ENCODE results near the gene ZDHHC20.
A peak's percentile ranks its signal among the peaks of the same experiment; 100 is the strongest.
"Not testable (repeated sequence)": the region's sequence is repeated elsewhere in the genome, so short reads cannot be mapped to it uniquely, and the experiment has no call there.

ZDHHC20 gene

GRCh38 chr13:21427741-21428140 lies 31.4 kb downstream of the ZDHHC20 start:
- no peak for ATAC-seq (replicated peaks; ENCODE audit: extremely low read depth, poor library complexity, severe bottlenecking)
- Mint-ChIP-seq H3K27me3 (no peaks in the 10 kb centered on the region), H3K4me3 (no peak overlapping the region), H3K9me3 (peaks cover 16% of the 10 kb centered on the region), H3K36me3 (ENCODE audit: insufficient read depth) (peaks cover 16% of the 10 kb centered on the region), H3K27ac (ENCODE audit: low read depth) (no peak overlapping the region), H3K4me1 (peaks cover 42% of the 10 kb centered on the region)
- no peak for DNase-seq (ENCODE audit: low spot score in 2 of 2)

- Mint-ChIP-seq H3K27me3 (no peaks in the 10 kb centered on the region), H3K4me3 (no peak overlapping the region), H3K36me3 (ENCODE audit: insufficient read depth) (peaks cover 18% of the 10 kb centered on the region), H3K9me3 (peaks cover 16% of the 10 kb centered on the region), H3K4me1 (peaks cover 46% of the 10 kb centered on the region), H3K27ac (ENCODE audit: low read depth) (peak overlapping the region; percentile 80)
- no peak for ATAC-seq (replicated peaks; ENCODE audit: extremely low read depth, poor library complexity, severe bottlenecking)
- DNase-seq (ENCODE audit: low spot score in 2 of 2): no peak
Measured at GRCh38 chr13:21426238-21426637, 32.9 kb downstream of the ZDHHC20 start.

- Mint-ChIP-seq H3K27me3 (no peaks in the 10 kb centered on the region), H3K36me3 (ENCODE audit: insufficient read depth) (peaks cover 7% of the 10 kb centered on the region), H3K9me3 (no peaks in the 10 kb centered on the region), H3K4me1 (peaks cover 22% of the 10 kb centered on the region), H3K4me3 (no peak overlapping the region), H3K27ac (ENCODE audit: low read depth) (peak overlapping the region; percentile 20)
- ATAC-seq (replicated peaks; ENCODE audit: extremely low read depth, poor library complexity, severe bottlenecking): no peak
- no peak for DNase-seq (ENCODE audit: low spot score in 2 of 2)
Measured at GRCh38 chr13:21420706-21421105, 38.4 kb downstream of the ZDHHC20 start.

- H3K4me3 Mint-ChIP-seq: no peak overlapping the region
- ATAC-seq (replicated peaks; ENCODE audit: extremely low read depth, poor library complexity, severe bottlenecking): no peak
- H3K27me3 Mint-ChIP-seq: no peaks in the 10 kb centered on the region
- no peak for DNase-seq (ENCODE audit: low spot score in 2 of 2)
- H3K27ac Mint-ChIP-seq (ENCODE audit: low read depth): no peak overlapping the region
- H3K36me3 Mint-ChIP-seq (ENCODE audit: insufficient read depth): peaks cover 32% of the 10 kb centered on the region
- peaks cover 13% of the 10 kb centered on the region for H3K4me1 Mint-ChIP-seq
- H3K9me3 Mint-ChIP-seq: no peaks in the 10 kb centered on the region
Measured at GRCh38 chr13:21413013-21413412, 46.1 kb downstream of the ZDHHC20 start.

- H3K4me3 Mint-ChIP-seq: not testable (repeated sequence)
- Mint-ChIP-seq H3K27ac (ENCODE audit: low read depth) (peak overlapping the region; percentile 65), H3K36me3 (ENCODE audit: insufficient read depth) (peaks cover 36% of the 10 kb centered on the region)
Measured at GRCh38 chr13:21410453-21410852, 48.6 kb downstream of the ZDHHC20 start.

GRCh38 chr13:21405309-21405708 lies 53.8 kb downstream of the ZDHHC20 start:
- Mint-ChIP-seq H3K36me3 (ENCODE audit: insufficient read depth) (peaks cover 29% of the 10 kb centered on the region), H3K4me1 (peaks cover 18% of the 10 kb centered on the region), H3K4me3 (no peak overlapping the region), H3K9me3 (no peaks in the 10 kb centered on the region), H3K27ac (ENCODE audit: low read depth) (no peak overlapping the region), H3K27me3 (no peaks in the 10 kb centered on the region)
- ATAC-seq (replicated peaks; ENCODE audit: extremely low read depth, poor library complexity, severe bottlenecking): no peak
- no peak for DNase-seq (ENCODE audit: low spot score in 2 of 2)

More at GRCh38 chr13:21410453-21410852, 48.6 kb downstream of the ZDHHC20 start:
- not testable (repeated sequence) for H3K4me1 Mint-ChIP-seq; ATAC-seq (replicated peaks; ENCODE audit: extremely low read depth, poor library complexity, severe bottlenecking); H3K27me3 Mint-ChIP-seq; DNase-seq (ENCODE audit: low spot score in 2 of 2); H3K9me3 Mint-ChIP-seq

- ATAC-seq (replicated peaks; ENCODE audit: extremely low read depth, poor library complexity, severe bottlenecking): no peak
- H3K4me3 Mint-ChIP-seq: no peak overlapping the region
- peaks cover 26% of the 10 kb centered on the region for H3K4me1 Mint-ChIP-seq
- H3K9me3 Mint-ChIP-seq: no peaks in the 10 kb centered on the region
- H3K36me3 Mint-ChIP-seq (ENCODE audit: insufficient read depth): peaks cover 26% of the 10 kb centered on the region
- peak overlapping the region; percentile 78 for H3K27ac Mint-ChIP-seq (ENCODE audit: low read depth)
- no peaks in the 10 kb centered on the region for H3K27me3 Mint-ChIP-seq
- DNase-seq (ENCODE audit: low spot score in 2 of 2): no peak
Measured at GRCh38 chr13:21402586-21403307, 56.4 kb downstream of the ZDHHC20 start.

GRCh38 chr13:21399741-21400140 lies 59.4 kb downstream of the ZDHHC20 start:
- H3K27ac Mint-ChIP-seq (ENCODE audit: low read depth): no peak overlapping the region
- ATAC-seq (replicated peaks; ENCODE audit: extremely low read depth, poor library complexity, severe bottlenecking) (peak; percentile 65), DNase-seq (ENCODE audit: low spot score in 2 of 2) (no peak)
- H3K4me1 Mint-ChIP-seq: peaks cover 46% of the 10 kb centered on the region
- H3K27me3 Mint-ChIP-seq: no peaks in the 10 kb centered on the region
- H3K36me3 Mint-ChIP-seq (ENCODE audit: insufficient read depth): peaks cover 32% of the 10 kb centered on the region
- no peak overlapping the region for H3K4me3 Mint-ChIP-seq
- H3K9me3 Mint-ChIP-seq: no peaks in the 10 kb centered on the region

- ATAC-seq (replicated peaks; ENCODE audit: extremely low read depth, poor library complexity, severe bottlenecking): no peak
- H3K4me3 Mint-ChIP-seq: no peak overlapping the region
- H3K27ac Mint-ChIP-seq (ENCODE audit: low read depth): peak overlapping the region; percentile 88
- peaks cover 34% of the 10 kb centered on the region for H3K4me1 Mint-ChIP-seq
- peaks cover 28% of the 10 kb centered on the region for H3K36me3 Mint-ChIP-seq (ENCODE audit: insufficient read depth)
- no peak for DNase-seq (ENCODE audit: low spot score in 2 of 2)
- no peaks in the 10 kb centered on the region for H3K27me3 Mint-ChIP-seq
- H3K9me3 Mint-ChIP-seq: no peaks in the 10 kb centered on the region
Measured at GRCh38 chr13:21395953-21396352, 63.1 kb downstream of the ZDHHC20 start.

GRCh38 chr13:21389124-21389523 lies 70.0 kb downstream of the ZDHHC20 start:
- H3K4me3 Mint-ChIP-seq: no peak overlapping the region
- H3K9me3 Mint-ChIP-seq: no peaks in the 10 kb centered on the region
- H3K36me3 Mint-ChIP-seq (ENCODE audit: insufficient read depth): peaks cover 36% of the 10 kb centered on the region
- no peaks in the 10 kb centered on the region for H3K27me3 Mint-ChIP-seq
- ATAC-seq (replicated peaks; ENCODE audit: extremely low read depth, poor library complexity, severe bottlenecking) (peak; percentile 56), DNase-seq (ENCODE audit: low spot score in 2 of 2) (no peak)
- peaks cover 20% of the 10 kb centered on the region for H3K4me1 Mint-ChIP-seq
- peak overlapping the region; percentile 54 for H3K27ac Mint-ChIP-seq (ENCODE audit: low read depth)

GRCh38 chr13:21385710-21386109 lies 73.4 kb downstream of the ZDHHC20 start:
- peaks cover 20% of the 10 kb centered on the region for H3K4me1 Mint-ChIP-seq
- H3K36me3 Mint-ChIP-seq (ENCODE audit: insufficient read depth): peaks cover 49% of the 10 kb centered on the region
- no peaks in the 10 kb centered on the region for H3K27me3 Mint-ChIP-seq
- H3K4me3 Mint-ChIP-seq: no peak overlapping the region
- no peaks in the 10 kb centered on the region for H3K9me3 Mint-ChIP-seq
- no peak for DNase-seq (ENCODE audit: low spot score in 2 of 2)
- peak overlapping the region; percentile 20 for H3K27ac Mint-ChIP-seq (ENCODE audit: low read depth)
- ATAC-seq (replicated peaks; ENCODE audit: extremely low read depth, poor library complexity, severe bottlenecking): no peak

GRCh38 chr13:21383090-21383489 lies 76.0 kb downstream of the ZDHHC20 start:
- ATAC-seq (replicated peaks; ENCODE audit: extremely low read depth, poor library complexity, severe bottlenecking) (no peak), DNase-seq (ENCODE audit: low spot score in 2 of 2) (no peak)
- Mint-ChIP-seq H3K36me3 (ENCODE audit: insufficient read depth) (peaks cover 57% of the 10 kb centered on the region), H3K4me3 (no peak overlapping the region), H3K27me3 (no peaks in the 10 kb centered on the region), H3K4me1 (peaks cover 3% of the 10 kb centered on the region), H3K9me3 (no peaks in the 10 kb centered on the region), H3K27ac (ENCODE audit: low read depth) (no peak overlapping the region)

Measured in central memory CD8-positive, alpha-beta T cell (primary cell).